GM10248 (cell line): ENCODE results near the gene ACO2.

Experiments used
- CTCF ChIA-PET: fragments of 300-600 bp; sonication (Branson Sonifier 250); formaldehyde crosslinking; extraction: SDS; loops from one replicate; lab custom pipeline; 2021; ENCODE audit warnings: antibody characterized with exemption; lab: Yijun Ruan, JAX
- POLR2A ChIA-PET: fragments of 350-650 bp; sonication (Branson Sonifier 250); formaldehyde crosslinking; extraction: SDS; loops from one replicate; lab custom pipeline; 2020; ENCODE audit warnings: antibody characterized with exemption; lab: Yijun Ruan, JAX
- DNase-seq: peaks from one replicate; pipeline ENCODE4 v3.0.0; 2012; ENCODE audit errors: extremely low spot score
- TF ChIP-seq, protein P1 (sequence below): IDR thresholded peaks from 2 replicates; pipeline ENCODE4 v1.5.1; 2012; ENCODE audit warnings: mild to moderate bottlenecking, low read depth; ENCODE audit errors: extremely low read depth, missing control alignments, control extremely low read depth

Gene ACO2

DNA sequence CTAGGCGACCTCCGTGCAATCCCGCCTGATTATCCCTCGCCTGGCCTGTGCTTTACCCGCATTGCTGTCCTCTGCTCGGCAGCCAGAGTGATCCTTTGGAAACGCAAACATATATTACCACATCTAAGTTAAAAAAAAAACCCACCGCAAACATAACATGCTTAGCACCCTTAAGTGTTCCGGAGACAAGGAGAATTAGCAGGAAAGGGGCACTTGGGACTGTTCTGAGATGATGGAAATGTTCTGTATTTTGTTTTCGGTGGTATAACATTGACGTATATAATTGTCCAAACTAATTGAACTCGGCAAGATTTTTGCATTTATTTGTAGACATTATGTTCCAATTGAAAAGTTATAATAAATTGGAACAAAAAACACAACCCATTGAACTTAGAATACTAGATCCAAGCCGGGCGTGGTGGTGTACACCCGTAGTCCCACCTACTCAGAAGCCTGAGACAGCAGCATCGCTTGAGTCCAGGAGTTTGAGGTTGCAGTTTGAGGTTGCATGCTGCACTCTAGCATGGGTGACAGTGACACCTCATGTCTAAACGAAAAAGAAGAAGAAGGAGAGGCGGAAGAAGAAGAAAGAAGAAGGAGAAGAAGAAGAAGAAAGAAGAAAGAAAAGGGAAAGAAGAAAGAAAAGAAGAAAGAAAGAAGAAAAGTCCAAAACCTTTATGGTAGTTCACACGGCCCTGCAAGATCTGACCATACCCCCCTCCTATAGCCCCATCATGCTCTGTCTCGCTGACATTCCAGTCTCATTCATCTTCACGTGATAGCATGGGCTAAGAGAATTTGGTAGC is 76.0 kb downstream of the ACO2 start:
- POLR2A ChIA-PET: no interaction called here
- DNase-seq: no peak
- TF ChIP-seq, protein P1, sequence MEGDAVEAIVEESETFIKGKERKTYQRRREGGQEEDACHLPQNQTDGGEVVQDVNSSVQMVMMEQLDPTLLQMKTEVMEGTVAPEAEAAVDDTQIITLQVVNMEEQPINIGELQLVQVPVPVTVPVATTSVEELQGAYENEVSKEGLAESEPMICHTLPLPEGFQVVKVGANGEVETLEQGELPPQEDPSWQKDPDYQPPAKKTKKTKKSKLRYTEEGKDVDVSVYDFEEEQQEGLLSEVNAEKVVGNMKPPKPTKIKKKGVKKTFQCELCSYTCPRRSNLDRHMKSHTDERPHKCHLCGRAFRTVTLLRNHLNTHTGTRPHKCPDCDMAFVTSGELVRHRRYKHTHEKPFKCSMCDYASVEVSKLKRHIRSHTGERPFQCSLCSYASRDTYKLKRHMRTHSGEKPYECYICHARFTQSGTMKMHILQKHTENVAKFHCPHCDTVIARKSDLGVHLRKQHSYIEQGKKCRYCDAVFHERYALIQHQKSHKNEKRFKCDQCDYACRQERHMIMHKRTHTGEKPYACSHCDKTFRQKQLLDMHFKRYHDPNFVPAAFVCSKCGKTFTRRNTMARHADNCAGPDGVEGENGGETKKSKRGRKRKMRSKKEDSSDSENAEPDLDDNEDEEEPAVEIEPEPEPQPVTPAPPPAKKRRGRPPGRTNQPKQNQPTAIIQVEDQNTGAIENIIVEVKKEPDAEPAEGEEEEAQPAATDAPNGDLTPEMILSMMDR: no peak
- CTCF ChIA-PET: interaction anchor here (1.1 to 2.4 kb wide), 5 partner anchors 13 to 141 kb away, joined by 3 to 12 read pairs (median 4); no protein-coding TSS in a partner anchor

DNA sequence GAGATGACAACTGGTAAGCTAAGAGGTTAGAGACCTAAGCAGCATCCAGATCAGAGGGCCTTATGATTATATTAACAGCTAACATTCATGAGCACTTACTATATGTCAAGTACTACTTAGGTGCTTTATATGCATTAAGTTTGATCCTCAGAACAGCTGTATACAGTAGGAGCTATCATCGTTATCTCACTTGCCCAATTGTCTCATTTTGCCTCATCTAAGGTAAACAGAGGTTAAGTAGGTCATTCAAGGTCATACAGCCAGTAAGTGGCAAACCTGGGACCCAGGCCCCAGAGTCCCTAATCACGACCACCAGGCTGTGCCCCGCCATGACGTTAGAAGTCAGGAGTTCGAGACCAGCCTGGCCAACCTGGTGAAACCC is 79.9 kb downstream of the ACO2 start:
- ChIA-PET CTCF (interaction anchor here (1.2 to 1.4 kb wide), 3 partner anchors 16 to 49 kb away, joined by 4 to 5 read pairs (median 4); no protein-coding TSS in a partner anchor), POLR2A (no interaction called here)
- DNase-seq: no peak
- TF ChIP-seq, protein P1: no peak

DNA sequence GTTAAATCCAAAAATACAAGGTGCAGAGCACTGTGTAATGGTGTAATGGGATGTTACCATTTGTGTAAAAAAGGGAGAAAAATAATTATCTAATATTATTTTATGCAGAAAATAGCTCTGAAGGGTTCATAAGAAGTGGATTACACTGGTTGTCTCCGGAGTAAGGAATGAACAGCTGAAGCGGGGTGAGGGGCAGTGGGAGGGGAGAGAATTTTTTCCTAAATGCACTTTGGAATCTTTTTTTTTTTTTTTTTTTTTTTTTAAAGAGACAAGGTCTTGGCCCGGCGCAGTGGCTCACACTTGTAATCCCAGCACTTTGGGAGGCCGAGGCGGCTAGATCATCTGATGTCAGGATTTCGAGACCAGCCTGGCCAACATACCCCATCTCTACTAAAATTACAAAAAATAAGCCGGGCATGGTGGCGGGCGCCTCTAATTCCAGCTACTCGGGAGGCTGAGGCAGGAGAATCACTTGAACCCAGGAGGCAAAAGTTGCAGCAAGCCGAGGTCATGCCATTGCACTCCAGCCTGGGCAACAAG is 82.1 kb downstream of the ACO2 start:
- TF ChIP-seq, protein P1: no peak
- CTCF ChIA-PET: interaction anchor here (1.3 to 2.0 kb wide), 2 partner anchors 47 to 116 kb away, joined by 3 to 5 read pairs; no protein-coding TSS in a partner anchor
- DNase-seq: no peak
- POLR2A ChIA-PET: no interaction called here

DNA sequence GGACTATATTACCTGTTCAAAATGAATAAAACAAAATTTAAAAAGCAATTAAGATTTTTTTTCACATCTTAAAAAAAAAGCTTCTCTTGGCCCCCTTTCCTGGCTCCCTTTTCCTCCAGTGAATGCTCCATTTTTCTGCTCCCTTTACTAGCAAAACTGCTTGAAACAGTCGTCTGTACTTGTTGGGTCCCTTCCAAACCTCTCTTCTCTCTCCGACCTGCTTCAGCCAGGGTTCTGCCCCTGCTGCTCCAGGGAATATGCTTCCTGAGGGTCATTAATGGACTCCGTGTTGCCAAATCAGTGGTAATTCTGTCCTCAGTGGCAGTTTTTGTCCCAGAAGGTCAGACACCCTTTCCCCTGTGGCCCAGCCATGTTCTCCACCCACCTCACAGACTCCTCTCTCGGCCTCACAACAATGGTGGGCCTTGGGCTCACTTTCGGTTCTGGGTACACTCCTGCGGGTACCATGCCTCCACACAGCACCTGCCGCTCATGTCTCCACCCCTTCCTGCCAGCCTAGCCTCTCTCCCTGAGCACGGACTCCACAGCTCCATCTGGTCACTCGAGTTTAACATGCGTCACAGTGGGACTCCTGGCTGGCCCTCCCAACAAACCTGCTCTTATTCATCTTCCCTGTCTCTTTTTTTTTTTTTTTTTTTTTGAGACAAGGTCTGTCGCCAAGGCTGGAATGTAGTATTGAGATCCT is 83.1 kb downstream of the ACO2 start:
- DNase-seq: no peak
- TF ChIP-seq, protein P1: no peak
- POLR2A ChIA-PET: interaction anchor here (0.5 kb wide), 1 partner anchor 29 kb away, joined by 4 read pairs; no protein-coding TSS in a partner anchor
- CTCF ChIA-PET: interaction anchor here (0.7 to 1.3 kb wide), 2 partner anchors 10 to 115 kb away, joined by 3 read pairs; no protein-coding TSS in a partner anchor

DNA sequence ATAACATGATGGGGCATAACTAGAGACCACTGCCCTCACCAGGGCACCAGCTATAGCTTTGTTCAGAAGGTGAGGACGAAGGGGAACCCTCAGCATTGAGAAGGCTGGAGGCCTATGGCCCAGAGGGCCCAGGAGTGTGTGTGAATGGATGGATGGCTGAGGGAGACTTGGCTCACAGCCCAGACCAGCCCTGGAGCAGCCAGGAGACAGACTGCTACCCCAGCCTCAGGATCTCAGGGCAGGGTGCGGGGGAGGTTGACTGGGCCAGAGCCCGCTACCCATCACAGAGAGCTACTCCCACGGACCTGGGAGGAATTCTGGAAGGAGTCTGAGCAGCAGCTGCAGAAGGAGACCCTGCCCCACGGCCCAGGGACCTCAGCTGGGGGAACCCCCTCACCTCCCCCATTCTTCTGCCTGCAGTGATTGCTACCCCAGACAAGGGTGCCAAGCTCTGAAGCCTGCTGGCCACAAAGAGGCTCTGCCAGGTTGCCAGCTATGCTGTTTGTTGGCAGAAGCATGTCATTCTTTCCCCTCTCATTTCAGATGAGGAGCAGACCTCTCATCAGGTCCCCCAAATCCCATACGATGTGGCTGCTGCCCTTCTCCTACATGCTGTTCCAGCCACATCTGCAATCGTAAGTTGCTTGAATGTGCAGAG is 86.5 kb downstream of the ACO2 start:
- POLR2A ChIA-PET: no interaction called here

More for the DNA sequence above, 86.5 kb downstream of the ACO2 start:
- no peak for DNase-seq
- TF ChIP-seq, protein P1: no peak
- CTCF ChIA-PET: interaction anchor here (1.0 to 2.5 kb wide), 4 partner anchors 12 to 42 kb away, joined by 3 to 10 read pairs (median 6); no protein-coding TSS in a partner anchor
